HG02588 (cell line): ENCODE data around the gene FTO.

Source experiments
- ATAC-seq: cut with Tn5 transposase; IDR thresholded peaks from one replicate; pipeline ENCODE4 v1.9.1; 2021; ENCODE audit warnings: mild to moderate bottlenecking, moderate library complexity; ENCODE audit not compliant: unreplicated experiment

The FTO gene

DNA sequence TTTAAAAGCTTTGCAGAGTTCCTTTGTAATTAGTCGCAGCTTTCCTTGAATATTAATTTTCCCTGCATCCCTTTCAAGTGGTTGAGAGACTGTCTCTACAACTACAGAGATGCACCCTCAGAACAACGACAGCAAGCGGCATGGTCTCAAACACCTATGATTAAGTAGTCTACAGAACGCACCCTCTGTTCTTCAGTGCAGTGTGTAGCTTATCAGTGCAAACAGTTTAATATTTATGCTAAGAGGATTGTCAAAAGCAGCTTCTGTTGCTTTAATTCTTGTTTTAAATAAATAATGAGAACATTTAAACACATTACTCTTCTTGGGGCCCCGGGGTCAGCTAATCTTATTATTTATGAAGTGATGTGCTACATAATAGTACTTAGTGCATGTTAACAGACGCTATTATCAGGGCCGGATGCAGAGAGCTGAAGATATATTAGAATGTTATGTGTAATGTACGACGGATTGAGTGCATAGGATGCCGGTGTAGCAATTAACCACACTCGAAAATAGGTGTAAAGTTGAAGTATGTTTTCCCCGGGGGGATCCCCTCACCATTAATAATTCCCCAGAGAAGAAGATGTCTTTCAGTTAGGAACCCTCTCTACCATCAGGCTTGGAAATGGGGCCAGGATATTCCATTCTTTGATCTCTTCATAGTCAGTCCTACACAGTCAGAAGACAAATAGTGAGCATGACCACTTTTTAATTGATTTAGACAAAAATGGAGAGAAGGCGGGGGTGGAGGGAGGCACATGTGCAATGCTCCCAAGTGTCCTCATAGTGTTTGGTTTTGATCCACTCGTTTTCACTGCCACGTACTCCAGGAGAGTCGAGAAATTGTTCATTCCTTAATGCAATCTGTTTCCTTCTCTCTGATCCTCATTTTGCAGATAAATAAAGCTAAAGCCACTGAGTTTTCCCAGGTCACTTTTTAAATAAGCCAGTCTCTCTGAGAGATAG lies 406.3 kb downstream of the FTO start:
- no peak for ATAC-seq

- no peak for ATAC-seq
These were observed 408.7 kb downstream of the FTO start for GRCh38 chr16:54112451-54113206.

- ATAC-seq: no peak
These were observed 411.6 kb downstream of the FTO start for GRCh38 chr16:54115558-54115957.

GRCh38 chr16:54116124-54116655 lies 412.2 kb downstream of the FTO start:
- ATAC-seq: no peak

- ATAC-seq: no peak
These were observed 414.9 kb downstream of the FTO start for GRCh38 chr16:54118846-54119245.

GRCh38 chr16:54120846-54121480 lies 417.0 kb downstream of the FTO start:
- ATAC-seq: no peak

DNA sequence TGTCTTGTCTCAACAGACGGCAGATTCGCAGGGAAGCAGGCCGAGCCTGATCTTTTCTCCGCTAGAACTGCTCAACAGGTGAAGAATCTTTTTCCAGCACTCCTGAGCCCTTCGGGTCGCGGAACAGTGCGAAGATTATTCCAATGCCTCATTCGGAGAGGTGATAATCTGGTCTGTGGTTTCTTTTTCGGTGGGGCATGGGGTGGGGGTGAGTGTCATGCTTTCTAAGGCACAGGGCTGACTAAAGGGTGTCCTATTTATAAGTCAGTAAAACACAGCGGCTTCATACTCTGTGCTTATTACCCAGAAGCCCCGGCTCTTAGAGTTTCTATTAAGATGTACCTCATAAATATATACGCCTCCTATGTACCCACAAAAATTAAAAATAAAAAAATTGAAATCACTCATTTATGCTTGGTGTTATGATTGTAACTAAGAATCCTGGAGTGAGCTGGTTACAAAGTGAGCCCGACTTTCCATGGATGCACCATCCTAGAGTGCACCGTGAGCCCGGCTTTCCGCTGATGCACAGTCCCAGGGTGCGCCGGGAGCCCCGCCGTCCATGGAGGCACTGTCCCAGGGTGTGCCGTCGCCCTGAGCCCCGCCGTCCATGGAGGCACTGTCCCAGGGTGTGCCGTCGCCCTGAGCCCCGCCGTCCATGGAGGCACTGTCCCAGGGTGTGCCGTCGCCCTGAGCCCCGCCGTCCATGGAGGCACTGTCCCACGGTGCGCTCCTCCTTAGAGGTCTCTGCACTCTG lies 417.8 kb downstream of the FTO start:
- no peak for ATAC-seq

DNA sequence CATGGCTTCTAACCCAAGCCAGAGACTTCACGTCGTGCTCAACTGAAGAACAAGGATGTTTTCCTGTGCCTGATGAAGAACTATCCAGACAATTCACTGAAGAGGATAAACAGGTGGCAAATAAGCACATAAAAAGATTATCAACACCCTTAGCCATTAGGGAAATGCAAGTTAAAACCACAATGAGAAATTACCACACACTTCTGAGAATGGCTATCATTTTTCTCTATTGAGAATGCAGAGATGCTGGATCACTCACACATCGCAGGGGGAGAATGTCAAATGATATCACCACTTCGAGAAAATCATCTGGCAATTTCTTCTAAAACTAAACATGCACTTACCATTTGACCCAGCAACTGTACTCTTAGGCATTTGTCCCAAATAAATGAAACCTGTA lies 419.8 kb downstream of the FTO start:
- ATAC-seq: no peak

DNA sequence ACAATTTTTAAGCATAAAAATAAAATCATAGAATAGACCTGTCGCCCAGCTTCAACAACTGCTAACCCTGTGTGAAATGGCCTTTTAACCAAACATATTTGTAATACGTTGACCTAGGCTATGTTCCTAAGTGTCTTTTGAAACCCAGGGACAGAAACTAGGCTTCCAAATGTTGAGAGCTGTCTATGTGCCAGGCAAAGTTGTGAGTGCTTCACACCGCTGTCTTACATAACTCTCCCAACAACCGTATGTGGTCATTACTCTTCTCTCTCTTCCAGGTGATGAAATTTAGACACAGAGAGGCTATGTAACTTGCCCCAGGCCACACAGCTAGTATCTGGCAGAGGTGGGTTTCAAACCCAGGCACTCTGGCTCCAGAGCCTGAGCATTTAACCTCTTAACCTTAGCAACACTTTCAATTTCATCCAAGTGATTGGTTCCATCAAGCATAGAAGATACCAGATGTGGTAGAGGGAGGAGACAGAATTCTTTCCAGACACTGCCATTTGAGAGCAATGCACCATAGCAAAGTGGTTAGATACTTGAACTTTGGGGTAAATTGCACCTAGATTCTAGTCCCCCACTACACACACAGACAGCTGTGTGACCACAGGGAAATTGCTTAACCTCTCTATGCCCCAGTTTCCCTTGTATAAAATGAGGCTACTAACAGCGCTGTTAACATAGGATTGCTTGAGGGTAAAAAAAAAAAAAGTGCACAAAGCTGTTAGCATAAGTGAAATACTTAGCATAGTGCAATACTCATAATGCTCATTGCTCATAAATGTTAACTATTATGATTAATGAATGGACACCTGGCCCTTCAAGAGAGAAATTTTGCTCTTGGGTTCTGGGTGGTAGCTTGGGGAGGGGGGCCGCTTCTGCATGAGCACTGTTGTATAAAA lies 422.0 kb downstream of the FTO start:
- ATAC-seq: no peak

DNA sequence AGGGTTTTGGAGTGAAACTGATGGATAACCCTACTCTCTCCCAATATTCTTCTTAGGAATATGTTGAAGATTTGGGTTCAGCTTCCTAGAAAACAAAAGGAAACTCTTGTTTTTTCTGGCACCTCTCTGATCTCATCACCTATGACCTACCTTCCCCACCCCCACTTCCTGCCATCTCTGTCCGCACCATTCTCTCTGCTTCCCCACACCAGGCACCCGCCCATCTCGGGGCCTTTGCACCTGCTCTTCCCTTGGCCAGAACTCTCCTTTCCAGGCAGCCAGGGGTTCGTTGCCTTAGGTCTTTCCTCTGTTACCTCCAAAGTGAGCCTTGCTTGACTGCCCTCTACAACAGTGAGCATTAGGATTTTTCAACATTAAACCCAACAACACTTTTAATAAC lies 423.0 kb downstream of the FTO start:
- ATAC-seq: no peak

GRCh38 chr16:54128629-54129234 lies 424.8 kb downstream of the FTO start:
- ATAC-seq: no peak

- ATAC-seq: no peak
These were observed 425.9 kb downstream of the FTO start for GRCh38 chr16:54129810-54130209.

GRCh38 chr16:54135361-54136275 lies 431.7 kb downstream of the FTO start:
- ATAC-seq: no peak

DNA sequence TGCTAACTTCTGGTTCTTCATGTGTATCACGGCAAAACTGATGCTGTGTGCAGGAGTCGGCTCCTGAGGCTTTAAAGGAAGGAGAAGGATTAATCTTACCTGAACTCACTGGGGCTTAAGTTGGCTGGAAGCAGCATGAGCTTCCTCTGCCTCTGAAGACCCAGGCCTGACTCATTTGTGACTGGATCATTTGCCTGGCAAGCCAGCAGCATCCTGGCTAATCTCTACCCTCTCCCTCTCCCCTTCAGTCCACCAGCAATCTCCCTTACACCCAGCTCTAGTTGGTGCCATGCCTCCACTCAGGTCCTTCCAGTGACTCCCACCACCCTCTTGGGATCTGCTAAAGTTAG lies 432.3 kb downstream of the FTO start:
- no peak for ATAC-seq

GRCh38 chr16:54140057-54140787 lies 436.3 kb downstream of the FTO start:
- no peak for ATAC-seq

GRCh38 chr16:54140788-54141136 lies 436.8 kb downstream of the FTO start:
- ATAC-seq: no peak

DNA sequence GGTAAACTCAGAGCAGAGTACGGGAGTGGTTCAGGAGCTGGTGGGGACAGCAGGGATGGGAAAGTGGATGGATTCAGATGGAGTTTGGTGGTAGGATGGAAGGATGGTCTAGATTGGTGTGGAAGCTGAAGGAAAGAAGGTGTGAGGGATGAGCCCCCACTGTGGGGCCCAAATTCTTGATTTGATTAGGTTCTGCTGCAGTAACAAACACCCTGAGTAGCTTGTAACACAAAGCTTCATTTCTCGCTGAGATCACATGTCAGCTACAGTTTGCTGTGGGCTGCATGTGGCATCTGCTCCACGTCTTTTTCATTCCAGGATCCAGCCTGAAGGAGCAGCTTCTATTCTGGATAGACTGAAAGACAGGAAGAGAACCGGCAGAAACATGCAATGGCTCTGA lies 438.8 kb downstream of the FTO start:
- no peak for ATAC-seq

DNA sequence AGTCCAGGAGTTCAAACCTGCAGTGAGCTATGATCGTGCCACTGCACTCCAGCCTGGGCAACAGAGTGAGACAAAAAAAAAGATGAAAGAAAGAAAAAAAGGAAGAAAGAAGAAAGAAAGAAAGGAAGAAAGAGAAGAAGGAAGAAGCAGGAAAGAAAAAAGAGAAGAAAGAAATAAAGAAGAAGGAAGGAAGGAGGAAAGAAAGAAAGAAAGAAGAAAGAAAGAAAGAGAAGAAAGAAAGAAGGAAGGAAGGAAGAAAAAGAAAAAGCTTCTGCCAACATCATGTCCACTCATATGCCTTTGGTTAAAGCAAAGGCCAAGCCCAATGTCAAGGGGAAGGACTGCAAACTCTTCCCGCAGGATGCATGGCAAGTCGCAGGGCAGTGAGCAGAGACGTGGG lies 439.5 kb downstream of the FTO start:
- no peak for ATAC-seq
